Smooth muscle cell (in vitro differentiated cells): ENCODE measurements around the gene HES5. TPM values are rescaled to one million over a fixed set of nuclear protein-coding genes. Genes with fewer than 3 reads are reported as not detected.

Experiments used
- DNase-seq: peaks from one replicate; lab custom pipeline; 2025; ENCODE audit not compliant: unreplicated experiment; lab: John Stamatoyannopoulos, UW
- H2AFZ ChIP-seq: fragments of 200-600 bp; sonication (generic); 2 replicates; pipeline ENCODE4 v1.6.0; 2016; ENCODE audit warnings: antibody characterized with exemption, low read depth, mild to moderate bottlenecking
- H3F3A ChIP-seq: fragments of 200-600 bp; sonication (generic); 2 replicates; pipeline ENCODE4 v1.6.0; 2017; ENCODE audit warnings: antibody characterized with exemption, low read depth
- H3K27ac ChIP-seq: fragments of 200-600 bp; sonication (generic); 2 replicates; pipeline ENCODE4 v1.5.1; 2016; ENCODE audit warnings: low read depth, mild to moderate bottlenecking
- H3K27me3 ChIP-seq: fragments of 200-600 bp; sonication (generic); 2 replicates; pipeline ENCODE4 v1.6.1; 2016; ENCODE audit warnings: low read depth, mild to moderate bottlenecking
- H3K36me3 ChIP-seq: fragments of 200-600 bp; sonication (generic); 2 replicates; pipeline ENCODE4 v1.5.1; 2016; ENCODE audit warnings: low read depth
- H3K4me1 ChIP-seq: fragments of 200-600 bp; sonication (generic); 2 replicates; pipeline ENCODE4 v1.5.1; 2016; ENCODE audit warnings: low read depth
- H3K4me2 ChIP-seq: fragments of 200-600 bp; sonication (generic); 2 replicates; pipeline ENCODE4 v1.6.0; 2016; ENCODE audit warnings: mild to moderate bottlenecking
- H3K4me3 ChIP-seq: fragments of 200-600 bp; sonication (generic); 2 replicates; pipeline ENCODE4 v1.5.1; 2016; ENCODE audit warnings: mild to moderate bottlenecking
- H3K79me2 ChIP-seq: fragments of 200-600 bp; sonication (generic); 2 replicates; pipeline ENCODE4 v1.6.0; 2016; ENCODE audit warnings: low read depth, mild to moderate bottlenecking
- H3K9ac ChIP-seq: fragments of 200-600 bp; sonication (generic); 2 replicates; pipeline ENCODE4 v1.6.0; 2016; ENCODE audit warnings: low read depth
- H3K9me3 ChIP-seq: fragments of 200-600 bp; sonication (generic); replicated peaks from 2 replicates; pipeline ENCODE4 v1.5.1; 2016; ENCODE audit warnings: low read depth
- H4K20me1 ChIP-seq: fragments of 200-600 bp; sonication (generic); 2 replicates; pipeline ENCODE4 v1.6.0; 2016; ENCODE audit warnings: low read depth
- CTCF ChIP-seq: fragments of 200-600 bp; sonication (generic); IDR thresholded peaks from 2 replicates; pipeline ENCODE4 v1.5.1; 2017; ENCODE audit warnings: borderline replicate concordance, mild to moderate bottlenecking, antibody characterized with exemption; ENCODE audit not compliant: insufficient read depth, poor library complexity, severe bottlenecking
- WGBS: methylation state at CpG from one replicate; pipeline ENCODE4 v1.1.7; 2016; ENCODE audit warnings: low lambda C conversion rate; 5-methylcytosine and 5-hydroxymethylcytosine counted together
- polyA plus RNA-seq: library from polyadenylated mRNA; unstranded; fragments of >200 nt; fragmentation: Nextera tagmentation; extraction: Ambion mirVana; gene quantifications from 2 replicates; pipeline ENCODE4 v1.2.1, GENCODE V29; 2016
- total RNA-seq: library from RNA; depleted of rRNA; stranded (reverse); fragments of >200 nt; gene quantifications from 2 replicates; pipeline ENCODE4 v1.2.3, GENCODE V29; 2014

HES5 gene
- total and polyA plus RNA-seq, 2 experiments from 2014 or later: 1.6 to 1.7 TPM

- 90% methylated on average over 10 of the region's 10 CpGs for WGBS
- H3K4me1 ChIP-seq: peaks cover 11% of the 10 kb centered on the region
- no peak overlapping the region for H3K9ac ChIP-seq
- no peak overlapping the region for H2AFZ ChIP-seq
- H3K79me2 ChIP-seq: peaks cover 42% of the 10 kb centered on the region
- DNase-seq: no peak
- H3K27ac ChIP-seq: no peak overlapping the region
- H3K9me3 ChIP-seq: no peaks in the 10 kb centered on the region
- H3F3A ChIP-seq: no peaks in the 10 kb centered on the region
- peaks cover 15% of the 10 kb centered on the region for H3K27me3 ChIP-seq
- no peaks in the 10 kb centered on the region for H3K36me3 ChIP-seq
- no peak overlapping the region for H3K4me3 ChIP-seq
- H3K4me2 ChIP-seq: peak overlapping the region; percentile 98
- H4K20me1 ChIP-seq: peaks cover 63% of the 10 kb centered on the region
- TF ChIP-seq CTCF: no peak
Observed at GRCh38 chr1:2523891-2524609, 6.0 kb downstream of the HES5 start.

- no peak for TF ChIP-seq CTCF
- Histone ChIP-seq H3K4me3 (no peak overlapping the region), H3K27me3 (peaks cover 8% of the 10 kb centered on the region), H3K27ac (no peak overlapping the region), H4K20me1 (peaks cover 63% of the 10 kb centered on the region), H3K79me2 (peaks cover 42% of the 10 kb centered on the region), H3K9ac (no peak overlapping the region), H3K4me1 (peaks cover 11% of the 10 kb centered on the region), H3K36me3 (no peaks in the 10 kb centered on the region), H2AFZ (no peak overlapping the region), H3K4me2 (peak overlapping the region; percentile 98), H3F3A (no peaks in the 10 kb centered on the region), H3K9me3 (no peaks in the 10 kb centered on the region)
- no peak for DNase-seq
- 73% methylated on average over 32 of the region's 32 CpGs for WGBS
Observed at GRCh38 chr1:2523191-2523890, 6.7 kb downstream of the HES5 start.

GRCh38 chr1:2522230-2522629, 7.8 kb downstream of the HES5 start:
- TF ChIP-seq CTCF: no peak
- no peak overlapping the region for H3K4me2 ChIP-seq
- WGBS: 93% methylated on average over 7 of the region's 7 CpGs
- peaks cover 42% of the 10 kb centered on the region for H3K79me2 ChIP-seq
- no peaks in the 10 kb centered on the region for H3K36me3 ChIP-seq
- no peak overlapping the region for H3K27ac ChIP-seq
- H3K27me3 ChIP-seq: no peaks in the 10 kb centered on the region
- peaks cover 11% of the 10 kb centered on the region for H3K4me1 ChIP-seq
- DNase-seq: no peak
- H4K20me1 ChIP-seq: peaks cover 63% of the 10 kb centered on the region
- H3K9me3 ChIP-seq: no peaks in the 10 kb centered on the region
- H3F3A ChIP-seq: no peaks in the 10 kb centered on the region
- no peak overlapping the region for H3K4me3 ChIP-seq
- H3K9ac ChIP-seq: no peak overlapping the region
- no peak overlapping the region for H2AFZ ChIP-seq

- Histone ChIP-seq H3K79me2 (peaks cover 40% of the 10 kb centered on the region), H2AFZ (no peak overlapping the region), H3K9ac (no peak overlapping the region), H3K4me3 (no peak overlapping the region), H4K20me1 (peaks cover 71% of the 10 kb centered on the region), H3K9me3 (no peaks in the 10 kb centered on the region), H3K4me2 (no peak overlapping the region), H3K36me3 (no peaks in the 10 kb centered on the region), H3F3A (no peaks in the 10 kb centered on the region), H3K4me1 (peaks cover 7% of the 10 kb centered on the region), H3K27ac (no peak overlapping the region), H3K27me3 (no peaks in the 10 kb centered on the region)
- 98% methylated on average over 21 of the region's 21 CpGs for WGBS
- TF ChIP-seq CTCF: no peak
- DNase-seq: no peak
Observed at GRCh38 chr1:2520806-2521205, 9.3 kb downstream of the HES5 start.
